ENCODE measurements around the gene ADRB2. TPM values are rescaled to one million over a fixed set of nuclear protein-coding genes. Genes with fewer than 3 reads are reported as not detected.
"Not testable (repeated sequence)": the region's sequence is repeated elsewhere in the genome, so short reads cannot be mapped to it uniquely, and the experiment has no call there.

ADRB2 gene
- polyA plus RNA-seq, 3 donors, result 0.34 to 0.40 (median 0.35) TPM

- DNase-seq (ENCODE audit: low read depth in 3 of 3, low spot score in 2 of 3), result no peak
Observed at GRCh38 chr5:148850836-148851235, 24.4 kb downstream of the ADRB2 start.

DNA sequence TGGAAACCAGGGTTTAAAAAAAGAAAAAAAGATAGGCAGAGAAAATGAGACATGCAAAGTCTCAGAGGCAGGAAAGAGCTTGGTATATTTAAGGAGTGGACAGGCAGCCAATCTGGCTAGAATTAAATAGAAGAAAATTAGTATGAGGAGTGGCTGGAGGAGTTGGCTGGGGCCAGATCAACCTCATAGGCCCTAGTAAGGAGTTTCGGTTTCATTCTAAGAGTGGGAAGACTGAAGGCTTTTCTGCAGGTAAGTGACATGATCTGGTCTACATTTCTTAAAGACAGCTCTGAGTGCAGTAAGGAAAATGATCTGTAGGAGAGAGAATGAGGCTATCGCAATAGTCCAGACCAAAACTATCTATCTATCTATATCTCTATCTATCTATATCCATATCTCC, 27.5 kb downstream of the ADRB2 start:
- DNase-seq (ENCODE audit: low read depth in 3 of 3, low spot score in 2 of 3), result no peak

DNA sequence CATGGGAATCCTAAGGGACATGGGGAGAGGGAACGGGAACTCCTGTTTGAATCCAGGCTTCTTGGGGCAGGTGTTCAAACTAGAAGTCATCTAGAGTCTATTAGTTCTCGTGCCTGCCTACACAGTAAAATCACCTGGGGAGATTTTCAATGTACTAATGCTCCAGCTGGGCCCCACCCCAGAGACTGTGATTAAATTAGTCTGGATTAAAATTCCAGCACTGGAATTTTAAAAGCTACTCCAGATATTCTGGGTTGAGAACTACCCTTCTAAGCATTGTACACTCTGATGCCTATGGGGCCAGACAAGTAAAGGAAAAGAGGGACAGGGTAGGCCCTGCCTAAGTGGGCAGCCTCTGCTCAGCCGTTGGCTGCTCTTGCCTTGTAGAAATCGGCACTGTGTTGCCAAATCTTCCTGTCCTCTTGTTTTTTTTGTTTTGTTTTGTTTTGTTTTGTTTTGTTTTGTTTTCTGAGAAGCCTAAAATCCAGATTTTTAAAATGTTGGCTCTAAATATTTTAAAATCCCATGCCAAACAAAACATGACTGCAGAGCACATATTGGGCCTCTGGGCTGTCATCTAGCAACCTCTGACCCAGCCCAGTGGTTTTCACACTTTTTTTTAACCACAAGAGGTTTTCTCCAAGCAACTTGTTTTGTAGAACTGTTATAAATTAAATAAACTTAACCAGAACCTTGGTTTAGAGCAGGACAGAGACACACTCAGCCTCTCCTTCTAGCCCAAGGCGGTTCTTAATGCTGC, 29.0 kb downstream of the ADRB2 start:
- no peak for DNase-seq (ENCODE audit: low read depth in 3 of 3, low spot score in 2 of 3)

DNA sequence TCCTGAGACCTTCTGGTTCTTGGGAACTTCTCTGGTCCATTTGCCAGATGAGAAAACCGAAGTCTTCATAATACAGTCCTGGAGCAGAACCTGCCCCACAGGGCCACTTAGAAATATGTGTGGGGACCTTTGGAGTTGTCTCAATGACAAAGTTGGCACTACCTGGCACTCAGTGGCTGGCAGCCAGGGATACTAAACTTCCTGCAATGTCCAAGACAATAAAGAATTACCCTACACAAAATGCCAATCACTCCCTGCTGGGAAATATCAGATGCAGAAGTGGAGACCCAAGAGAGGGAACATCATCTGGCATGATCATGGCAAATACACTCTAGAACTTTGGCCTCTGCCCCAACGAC, 29.6 kb downstream of the ADRB2 start:
- no peak for DNase-seq (ENCODE audit: low read depth in 3 of 3, low spot score in 2 of 3)

DNA sequence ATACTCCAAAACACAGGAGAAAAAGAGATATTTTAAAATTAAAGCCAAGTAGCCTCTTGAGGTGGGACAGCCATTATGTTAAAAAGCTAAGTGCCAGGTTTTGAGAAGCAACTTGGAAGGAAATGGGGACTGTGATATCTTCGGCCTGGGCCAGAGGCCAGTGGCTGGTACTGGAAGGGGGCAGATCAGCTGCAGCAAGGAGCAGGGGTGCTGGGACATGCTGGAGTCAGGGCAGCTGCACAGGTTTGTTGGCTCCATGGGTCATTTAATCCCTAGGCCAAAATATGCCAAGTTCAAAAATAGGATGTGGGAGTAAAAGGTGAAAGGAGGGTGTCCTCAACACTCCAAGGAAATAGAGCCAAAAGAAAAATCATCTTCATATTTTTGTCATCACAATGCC, 30.0 kb downstream of the ADRB2 start:
- no peak for DNase-seq (ENCODE audit: low read depth in 3 of 3, low spot score in 2 of 3)

DNA sequence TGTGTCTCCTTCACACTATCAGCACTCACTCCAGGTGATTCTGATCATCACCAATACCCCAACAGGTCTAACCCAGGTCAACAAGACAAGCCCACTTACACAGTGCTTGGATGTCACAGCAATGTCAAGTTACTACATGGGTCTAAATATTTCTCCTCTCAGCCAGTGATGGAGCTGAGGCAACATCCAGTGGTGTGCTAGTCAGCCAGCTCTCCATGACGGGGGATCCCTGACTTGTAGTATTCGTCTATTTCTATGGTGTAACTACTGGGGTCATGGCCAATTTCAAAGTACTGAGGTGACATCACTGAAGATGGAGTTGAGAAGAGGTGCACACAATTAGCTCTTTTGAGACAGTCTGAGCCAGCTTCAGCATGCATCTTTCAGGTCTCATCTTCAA, 31.1 kb downstream of the ADRB2 start:
- no peak for DNase-seq (ENCODE audit: low read depth in 3 of 3, low spot score in 2 of 3)

- no peak for DNase-seq (ENCODE audit: low read depth in 3 of 3, low spot score in 2 of 3)
Observed at GRCh38 chr5:148858106-148858505, 31.7 kb downstream of the ADRB2 start.

DNA sequence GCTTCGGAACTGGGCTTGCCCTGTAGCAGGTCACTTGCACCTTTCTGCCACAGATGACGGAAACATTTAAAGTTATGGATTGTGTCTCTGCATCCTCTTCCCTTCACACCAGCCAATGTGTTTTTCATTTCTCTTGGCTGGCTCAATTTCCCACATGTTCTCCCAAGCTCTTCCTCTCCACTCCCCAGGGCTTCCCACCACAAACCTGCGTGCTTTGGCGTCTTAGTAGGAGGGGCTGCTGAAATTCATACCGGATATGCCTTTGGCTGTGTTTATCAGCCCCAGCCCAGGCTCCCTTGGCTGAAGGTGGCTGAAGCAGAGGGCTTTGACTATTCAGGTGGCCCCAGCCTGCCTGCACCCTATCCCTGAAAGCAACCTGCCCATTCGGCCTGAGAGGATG, 32.1 kb downstream of the ADRB2 start:
- no peak for DNase-seq (ENCODE audit: low read depth in 3 of 3, low spot score in 2 of 3)

DNA sequence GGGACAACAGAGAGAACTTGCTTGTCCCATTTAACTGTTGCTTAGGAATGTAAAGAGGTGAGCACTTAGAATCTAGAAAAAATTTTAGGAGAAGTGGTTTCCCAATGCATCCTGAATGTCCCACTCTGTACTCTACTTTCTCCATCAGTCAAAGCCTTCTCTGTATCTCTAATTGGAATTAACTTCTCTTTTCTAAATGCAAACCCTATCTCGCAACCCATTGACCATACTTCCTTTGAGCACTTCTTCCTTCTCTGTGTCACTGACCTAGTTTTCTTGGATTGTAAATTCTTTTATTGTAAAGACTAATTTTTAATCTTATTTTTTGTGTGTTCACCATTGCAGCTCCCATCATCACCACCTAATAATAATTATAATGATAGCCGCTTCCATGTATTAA, 33.3 kb downstream of the ADRB2 start:
- no peak for DNase-seq (ENCODE audit: low read depth in 3 of 3, low spot score in 2 of 3)

- DNase-seq (ENCODE audit: low read depth in 3 of 3, low spot score in 2 of 3), result no peak
Observed at GRCh38 chr5:148860599-148860998, 34.2 kb downstream of the ADRB2 start.

DNA sequence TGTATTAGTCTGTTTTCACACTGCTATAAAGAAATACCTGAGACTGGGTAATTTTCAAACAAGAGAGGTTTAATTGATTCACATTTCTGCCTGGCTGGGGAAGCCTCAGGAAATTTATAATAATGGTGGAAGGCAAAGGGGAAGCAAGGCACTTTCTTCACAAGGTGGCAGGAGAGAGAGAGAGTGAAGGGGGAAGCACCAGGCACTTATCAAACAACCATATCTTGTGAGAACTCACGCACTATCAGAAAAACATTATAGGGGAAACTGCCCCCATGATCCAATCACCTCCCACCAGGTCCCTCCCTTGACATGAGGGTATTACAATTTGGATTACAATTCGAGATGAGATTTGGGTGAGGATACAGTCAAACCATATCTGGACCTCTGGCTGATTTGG, 34.7 kb downstream of the ADRB2 start:
- no peak for DNase-seq (ENCODE audit: low read depth in 3 of 3, low spot score in 2 of 3)

DNA sequence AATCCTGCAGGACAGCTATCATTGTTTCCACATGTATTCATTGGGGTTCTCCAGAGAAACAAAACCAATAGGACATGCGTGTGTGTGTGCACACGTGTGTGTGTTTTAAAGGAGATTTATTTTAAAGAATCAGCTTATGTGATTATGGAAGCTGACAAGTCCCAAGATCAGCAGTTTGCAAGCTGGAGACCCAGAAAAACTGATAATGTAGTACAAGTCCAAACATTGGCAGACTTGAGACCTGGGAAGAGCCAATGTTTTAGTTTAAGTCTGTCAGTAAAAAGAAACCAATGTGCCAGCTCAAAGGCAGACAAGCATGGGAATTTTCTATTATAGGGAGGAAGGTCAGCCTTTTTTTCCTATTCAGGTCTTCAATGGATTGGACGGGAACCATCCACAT, 35.3 kb downstream of the ADRB2 start:
- DNase-seq (ENCODE audit: low read depth in 3 of 3, low spot score in 2 of 3), result no peak

DNA sequence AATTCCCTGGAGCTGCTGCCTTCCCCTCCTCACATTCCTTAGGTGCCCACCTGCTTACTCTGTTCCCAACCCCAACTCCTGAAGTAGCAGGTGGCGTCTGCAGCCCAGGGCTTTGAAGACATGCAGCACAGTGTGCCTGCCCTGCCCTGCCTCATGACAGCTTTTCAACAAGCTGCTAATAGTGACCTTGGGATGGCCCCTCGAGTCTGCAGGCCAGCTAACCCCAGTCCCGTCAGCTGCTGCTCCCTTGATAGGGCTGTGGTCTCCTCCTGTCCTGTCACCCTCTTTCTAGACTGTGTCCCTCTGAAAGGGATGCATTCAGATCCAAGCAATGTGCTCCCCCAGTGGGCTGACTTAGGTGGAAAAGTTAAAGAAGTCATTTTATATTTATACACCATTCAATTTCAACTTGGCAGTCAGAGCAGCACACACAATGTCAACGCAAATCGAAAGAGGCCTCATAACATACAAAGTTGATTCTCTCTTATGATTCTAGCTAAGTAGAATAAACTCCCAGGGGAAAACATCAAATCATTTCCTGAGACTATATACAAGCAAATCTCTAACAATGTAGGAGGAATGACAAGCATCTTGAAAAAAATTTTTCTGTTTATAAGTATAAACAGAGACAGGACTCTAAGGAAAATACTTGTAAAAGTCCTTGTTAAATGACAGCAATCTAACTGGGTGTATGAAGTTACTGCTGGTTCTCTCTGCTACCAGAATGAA, 37.9 kb downstream of the ADRB2 start:
- peak in 2 of 3 donors; percentile 4 to 18 for DNase-seq (ENCODE audit: low read depth in 3 of 3, low spot score in 2 of 3)

DNA sequence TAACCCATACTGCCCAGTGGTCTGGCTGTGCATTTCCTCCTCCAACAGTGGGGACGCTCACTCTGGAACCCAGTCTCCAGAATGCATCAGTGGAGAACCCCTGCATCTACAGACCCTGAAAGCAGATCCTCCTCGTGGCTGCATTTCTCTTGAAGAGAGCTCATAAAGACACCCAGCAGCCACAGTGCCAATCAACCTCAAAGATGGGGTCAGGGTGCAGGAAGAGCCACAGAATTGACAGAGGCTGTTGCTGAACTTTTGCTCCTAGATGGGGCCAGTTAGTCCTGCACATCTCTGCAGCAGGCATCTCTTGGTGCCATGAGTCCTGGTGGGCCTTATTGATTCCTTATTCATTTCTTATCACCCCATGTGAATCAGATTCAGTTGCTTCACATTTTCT, 39.6 kb downstream of the ADRB2 start:
- DNase-seq (ENCODE audit: low read depth in 3 of 3, low spot score in 2 of 3), result no peak

GRCh38 chr5:148873120-148873519, 46.7 kb downstream of the ADRB2 start:
- no peak for DNase-seq (ENCODE audit: low read depth in 3 of 3, low spot score in 2 of 3)

- no peak for DNase-seq (ENCODE audit: low read depth in 3 of 3, low spot score in 2 of 3)
Observed at GRCh38 chr5:148873690-148874485, 47.5 kb downstream of the ADRB2 start.

DNA sequence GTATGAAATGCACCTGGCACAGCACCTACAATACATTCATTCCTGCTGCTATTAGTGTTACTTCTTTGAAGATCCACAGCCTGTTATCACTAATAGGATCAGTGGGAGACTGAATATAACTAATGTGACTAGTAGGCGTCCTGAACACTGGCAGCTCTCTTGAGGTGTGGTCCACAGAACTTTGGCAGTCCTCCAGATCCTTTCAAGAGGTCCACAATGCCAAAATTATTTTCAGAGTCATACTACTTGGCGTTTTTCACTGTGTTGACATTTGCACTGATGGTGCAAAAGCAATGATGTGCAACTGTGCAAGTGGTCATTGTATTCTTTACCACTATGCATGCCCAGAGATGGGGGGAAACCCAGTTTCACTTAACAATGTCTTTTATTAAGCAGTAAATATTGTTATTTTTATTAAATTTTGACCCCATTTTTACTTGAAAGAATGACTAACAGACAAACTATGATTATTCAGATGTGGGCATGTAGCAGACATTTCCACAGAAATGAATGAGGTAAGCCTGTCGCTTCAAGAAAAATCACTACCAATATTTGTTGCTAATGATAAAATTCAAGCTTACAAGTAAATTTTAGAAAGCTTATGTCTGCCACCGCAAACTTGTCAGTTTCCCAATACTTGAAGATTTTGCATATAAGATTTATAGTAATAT, 48.9 kb downstream of the ADRB2 start:
- no peak for DNase-seq (ENCODE audit: low read depth in 3 of 3, low spot score in 2 of 3)

- not testable (repeated sequence) for DNase-seq (ENCODE audit: low read depth in 3 of 3, low spot score in 2 of 3)
Observed at GRCh38 chr5:148877436-148877835, 51.0 kb downstream of the ADRB2 start.
